Activated T-cell treated with anti-CD3 and anti-CD28 coated beads, Interleukin-2, amount 50 U/mL, for 1 hour (primary cell): ENCODE data around the gene RERE.
"Not testable (repeated sequence)": the region's sequence is repeated elsewhere in the genome, so short reads cannot be mapped to it uniquely, and the experiment has no call there.

Source experiments
- DNase-seq: peaks from one replicate; pipeline ENCODE4 v3.0.0-alpha.2; 2020

RERE gene

GRCh38 chr1:8796812-8797211, 20.6 kb downstream of the RERE start:
- no peak for DNase-seq

GRCh38 chr1:8794605-8795004, 22.8 kb downstream of the RERE start:
- no peak for DNase-seq

GRCh38 chr1:8791819-8792218, 25.6 kb downstream of the RERE start:
- DNase-seq: no peak

GRCh38 chr1:8790987-8791386, 26.5 kb downstream of the RERE start:
- DNase-seq: no peak

GRCh38 chr1:8790478-8790877, 27.0 kb downstream of the RERE start:
- DNase-seq: no peak

- DNase-seq: no peak
These were observed 27.9 kb downstream of the RERE start for GRCh38 chr1:8789314-8790214.

- DNase-seq: no peak
These were observed 30.2 kb downstream of the RERE start for GRCh38 chr1:8787218-8787617.

- not testable (repeated sequence) for DNase-seq
These were observed 31.2 kb downstream of the RERE start for GRCh38 chr1:8786204-8786603.

- DNase-seq: no peak
These were observed 34.5 kb downstream of the RERE start for GRCh38 chr1:8782955-8783354.

GRCh38 chr1:8782001-8782620, 35.3 kb downstream of the RERE start:
- DNase-seq: no peak

- no peak for DNase-seq
These were observed 37.0 kb downstream of the RERE start for GRCh38 chr1:8780405-8780804.

GRCh38 chr1:8777867-8778266, 39.6 kb downstream of the RERE start:
- no peak for DNase-seq

- no peak for DNase-seq
These were observed 41.3 kb downstream of the RERE start for GRCh38 chr1:8776104-8776503.

GRCh38 chr1:8767006-8767405, 50.4 kb downstream of the RERE start:
- DNase-seq: no peak

- no peak for DNase-seq
These were observed 52.2 kb downstream of the RERE start for GRCh38 chr1:8765198-8765597.

GRCh38 chr1:8764293-8764937, 53.0 kb downstream of the RERE start:
- no peak for DNase-seq

- no peak for DNase-seq
These were observed 53.6 kb downstream of the RERE start for GRCh38 chr1:8763888-8764287.

GRCh38 chr1:8754993-8755392, 62.4 kb downstream of the RERE start:
- no peak for DNase-seq

- DNase-seq: no peak
These were observed 63.2 kb downstream of the RERE start for GRCh38 chr1:8754247-8754650.

GRCh38 chr1:8753736-8754135, 63.7 kb downstream of the RERE start:
- DNase-seq: no peak

GRCh38 chr1:8752921-8753713, 64.3 kb downstream of the RERE start:
- DNase-seq: no peak

- DNase-seq: no peak
These were observed 65.0 kb downstream of the RERE start for GRCh38 chr1:8752411-8752810.

- DNase-seq: no peak
These were observed 65.5 kb downstream of the RERE start for GRCh38 chr1:8751984-8752383.
